NCI-H128 (cell line): ENCODE measurements around the gene EPS15.
"Not testable (repeated sequence)": the region's sequence is repeated elsewhere in the genome, so short reads cannot be mapped to it uniquely, and the experiment has no call there.

ENCODE experiments used
- DNase-seq: peaks from one replicate; lab custom pipeline; 2025; ENCODE audit not compliant: unreplicated experiment; lab: John Stamatoyannopoulos, UW

The EPS15 gene

GRCh38 chr1:51515982-51516648 lies 3.0 kb downstream of the EPS15 start:
- no peak for DNase-seq

GRCh38 chr1:51515312-51515960 lies 3.6 kb downstream of the EPS15 start:
- no peak for DNase-seq

DNA sequence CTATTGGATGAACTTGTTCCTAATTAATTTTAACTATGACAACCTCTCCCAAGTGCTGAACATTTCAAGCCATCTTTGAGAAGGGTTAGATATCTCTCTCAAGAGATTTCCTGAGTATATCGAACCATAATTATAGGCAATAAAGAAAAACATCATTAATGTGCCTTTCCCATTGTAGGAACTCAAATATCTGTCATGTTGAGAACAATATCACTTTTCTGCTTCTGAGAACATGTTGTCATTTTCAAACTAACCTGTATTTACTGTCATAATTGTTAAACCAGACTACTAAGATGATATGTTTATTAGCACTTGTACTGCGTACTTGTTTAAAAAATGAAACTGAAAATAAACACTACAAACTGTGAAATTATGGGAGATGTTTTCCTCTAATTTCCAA lies 4.3 kb downstream of the EPS15 start:
- DNase-seq, result no peak

GRCh38 chr1:51512606-51513005 lies 6.5 kb downstream of the EPS15 start:
- no peak for DNase-seq

DNA sequence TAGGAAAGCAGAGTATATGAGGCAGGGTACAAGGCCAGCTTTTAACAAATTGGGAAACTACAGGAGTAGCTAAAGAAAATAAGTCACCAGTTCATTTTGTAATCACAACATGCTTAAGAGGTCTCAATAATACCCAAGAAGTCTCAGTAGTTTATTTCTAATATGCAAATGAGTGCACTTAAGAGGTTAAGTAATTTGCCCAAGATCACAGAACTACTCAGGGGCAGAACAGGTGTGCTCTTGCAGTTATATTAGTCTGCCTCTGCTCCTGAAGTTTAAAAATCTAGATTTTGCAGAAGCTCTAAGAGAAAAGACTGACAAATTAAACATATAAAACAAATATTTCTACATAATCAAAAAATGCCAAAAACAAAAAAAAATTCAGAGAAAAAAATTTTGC lies 6.9 kb downstream of the EPS15 start:
- no peak for DNase-seq

DNA sequence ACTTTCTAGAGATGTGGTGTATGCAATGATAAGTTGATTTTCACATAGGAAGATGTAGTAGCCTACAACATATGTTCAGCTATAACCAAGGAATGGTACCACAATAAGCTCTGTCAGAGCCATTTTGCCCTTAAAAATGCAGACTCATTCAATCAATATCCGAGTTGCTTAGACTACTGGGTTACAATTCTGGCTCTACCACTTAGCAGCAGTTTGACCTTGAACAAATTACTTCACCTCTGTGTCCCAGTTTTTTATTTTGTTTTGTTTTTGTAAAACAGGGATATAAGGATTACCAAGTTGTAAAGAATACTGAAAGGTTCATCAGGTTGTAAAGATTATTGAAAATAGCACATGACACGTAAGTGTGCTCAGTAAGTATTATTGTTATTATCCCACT lies 9.3 kb downstream of the EPS15 start:
- DNase-seq, result no peak

GRCh38 chr1:51506537-51506936 lies 12.5 kb downstream of the EPS15 start:
- no peak for DNase-seq

DNA sequence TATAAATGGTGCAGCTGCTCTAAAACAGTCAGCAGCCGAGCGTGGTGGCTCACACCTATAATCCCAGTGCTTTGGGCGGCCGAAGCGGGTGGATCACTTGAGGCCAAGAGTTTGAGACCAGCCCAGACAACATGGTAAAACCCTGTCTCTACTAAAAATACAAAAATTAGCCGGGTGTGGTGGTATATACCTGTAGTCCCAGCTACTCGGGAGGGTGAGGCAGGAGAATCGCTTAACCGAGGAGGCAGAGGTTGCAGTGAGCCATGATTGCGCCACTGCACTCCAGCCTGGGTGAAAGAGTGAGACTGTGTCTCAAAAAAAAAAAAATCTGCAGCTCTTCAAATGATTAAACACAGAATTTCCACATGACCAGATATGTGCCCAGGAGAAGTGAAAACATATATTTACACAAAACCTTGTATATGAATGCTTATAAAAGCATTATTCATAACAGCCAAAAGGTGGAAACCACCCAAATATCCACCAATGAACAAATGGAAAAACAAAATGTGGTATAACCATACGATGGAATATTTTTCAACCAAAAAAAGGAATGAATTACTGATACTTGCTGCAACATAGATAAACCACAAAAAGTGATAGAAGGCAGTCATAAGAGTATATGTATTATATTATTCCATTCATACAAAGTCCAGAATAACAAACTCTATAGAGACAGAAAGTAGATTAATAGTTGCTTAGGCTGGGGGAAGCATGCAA lies 14.1 kb downstream of the EPS15 start:
- DNase-seq, result no peak

GRCh38 chr1:51501218-51501630 lies 17.8 kb downstream of the EPS15 start:
- DNase-seq, result not testable (repeated sequence)

GRCh38 chr1:51499694-51500093 lies 19.4 kb downstream of the EPS15 start:
- no peak for DNase-seq

- DNase-seq, result no peak
These were observed 20.1 kb downstream of the EPS15 start for GRCh38 chr1:51498924-51499323.

- DNase-seq, result no peak
These were observed 21.7 kb downstream of the EPS15 start for GRCh38 chr1:51497340-51497739.

DNA sequence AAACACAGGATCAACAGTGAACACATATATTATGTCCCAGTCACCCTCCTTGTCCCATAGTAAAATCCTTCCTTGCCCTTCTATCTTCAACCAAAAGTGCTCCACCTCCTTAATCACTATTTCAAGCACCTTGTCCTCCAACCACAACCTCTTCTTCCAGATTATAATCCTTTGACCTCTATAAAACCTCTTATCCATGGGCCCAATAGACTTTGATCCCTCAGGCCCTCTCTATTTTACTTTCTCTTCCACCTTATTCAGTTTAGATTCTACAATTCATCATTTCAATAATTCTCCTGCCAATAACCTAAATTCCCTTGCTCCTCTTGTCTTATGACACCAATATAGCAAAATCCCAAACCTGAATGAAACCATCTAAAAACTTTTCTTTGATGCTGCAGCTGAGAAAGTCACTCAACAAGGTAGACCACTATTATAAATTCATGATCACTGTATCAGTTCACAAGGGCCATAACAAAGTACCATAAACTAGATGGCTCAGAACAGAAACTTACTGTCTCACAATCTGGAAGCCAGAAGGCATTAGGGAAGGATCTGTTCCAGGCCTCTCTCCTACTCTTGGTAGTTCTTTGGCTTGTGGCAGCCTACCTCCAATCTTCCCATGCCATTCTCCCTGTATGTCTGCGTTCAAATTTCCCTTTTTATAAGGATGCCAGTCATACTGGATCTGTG lies 24.8 kb downstream of the EPS15 start:
- no peak for DNase-seq

GRCh38 chr1:51491166-51491981 lies 27.7 kb downstream of the EPS15 start:
- no peak for DNase-seq

GRCh38 chr1:51489472-51489871 lies 29.6 kb downstream of the EPS15 start:
- no peak for DNase-seq

DNA sequence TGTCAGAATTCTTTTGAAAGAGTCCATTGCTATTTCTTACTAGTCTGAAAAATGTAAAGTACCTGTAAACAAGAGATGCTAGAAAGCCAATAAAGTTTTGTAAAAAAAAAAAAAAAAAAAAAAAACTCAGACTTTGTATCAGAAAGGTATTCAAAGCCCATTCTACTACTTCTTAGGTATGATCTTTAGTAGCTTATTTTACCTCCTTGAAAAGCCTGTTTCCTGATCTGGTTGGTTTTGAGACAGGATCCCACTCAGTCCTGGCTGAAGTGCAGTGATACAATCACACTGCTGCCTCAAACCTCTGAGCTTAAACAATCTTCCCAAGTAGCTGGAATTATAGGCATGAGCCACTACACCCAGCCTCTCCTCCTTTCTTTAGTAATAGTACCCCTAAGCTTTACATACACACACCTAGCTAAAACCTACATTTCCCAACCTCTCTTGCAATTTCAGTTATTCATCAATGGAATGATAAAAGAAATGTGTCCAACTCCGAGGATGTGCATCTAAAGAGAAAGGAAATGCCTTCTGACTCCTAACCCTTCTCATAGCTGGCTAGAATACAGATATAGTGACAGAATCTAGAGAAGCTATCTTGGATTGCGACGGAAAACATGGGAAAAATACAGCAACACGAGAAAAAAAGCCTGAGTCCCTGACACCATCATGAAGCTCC lies 30.6 kb downstream of the EPS15 start:
- no peak for DNase-seq

- no peak for DNase-seq
These were observed 31.4 kb downstream of the EPS15 start for GRCh38 chr1:51487628-51488027.

DNA sequence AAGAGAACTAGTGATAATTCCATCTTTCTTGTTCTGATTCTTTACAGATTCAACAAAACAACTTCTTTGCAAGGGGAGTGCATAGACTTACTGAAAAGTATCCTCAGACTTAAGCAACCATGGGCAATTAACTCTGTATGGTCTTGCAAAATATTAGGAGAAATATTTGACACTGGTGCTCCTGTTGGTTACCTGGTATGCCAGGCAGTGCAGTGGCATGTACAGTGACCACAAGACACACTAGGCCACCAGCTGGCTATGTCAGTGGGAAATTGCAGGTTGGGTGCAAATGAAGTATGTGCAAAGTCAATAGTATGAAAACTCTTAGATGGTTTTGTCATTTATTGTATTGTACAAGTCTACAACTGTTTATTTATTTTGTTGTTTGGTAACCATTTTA lies 34.5 kb downstream of the EPS15 start:
- no peak for DNase-seq

DNA sequence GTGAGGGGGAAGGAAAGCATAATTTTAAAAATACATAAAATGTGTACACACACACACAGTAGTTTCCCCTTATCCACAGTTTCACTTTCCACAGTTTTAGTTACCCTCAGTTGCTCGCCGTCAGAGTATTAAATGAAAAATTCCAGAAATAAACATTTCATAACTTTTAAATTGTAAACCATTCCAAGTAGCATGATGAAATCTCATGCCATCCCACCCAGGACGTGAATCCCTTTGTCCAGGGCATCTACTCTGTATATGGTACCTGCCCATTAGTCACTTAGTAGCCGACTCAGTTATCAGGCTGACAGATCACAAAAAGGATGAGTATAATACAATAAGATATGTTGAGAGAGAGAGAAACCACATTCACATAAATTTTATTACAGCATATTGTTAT lies 36.2 kb downstream of the EPS15 start:
- no peak for DNase-seq
